ENCODE measurements around the gene PRIMPOL. TPM values are rescaled to one million over a fixed set of nuclear protein-coding genes. Genes with fewer than 3 reads are reported as not detected.

The PRIMPOL gene
- total RNA-seq (2022; extraction: Qiagen RNA extraction), result 5.3 to 7.6 TPM (median 7.0 TPM) in 5 replicates

GRCh38 chr4:184649026-184649970, at the start of gene PRIMPOL, which contains the start of gene CASP3:
Gene PRIMPOL (plus strand): TSS chr4:184649738. CDS start chr4:184657141, 7,403 bp downstream.
Gene CASP3 (minus strand): TSS chr4:184649447. CDS start chr4:184638453, 10,994 bp downstream.

GRCh38 chr4:184733654-184734524, 84.4 kb downstream of the PRIMPOL start, which contains the start of gene CENPU:
Gene CENPU (minus strand): TSS chr4:184734096. CDS start chr4:184734062, 34 bp downstream.

Other genes with a start within 250 kb of the PRIMPOL start
- 6.9 to 10.6 TPM (median 9.2 TPM) in 5 replicates for gene IRF2, start 175.2 kb upstream of the PRIMPOL start, total RNA-seq (2022; extraction: Qiagen RNA extraction)
- gene CASP3, start 291 bp upstream of the PRIMPOL start, total RNA-seq (2022; extraction: Qiagen RNA extraction), result 20.6 to 28.3 TPM (median 21.7 TPM) in 5 replicates
- gene CENPU, start 84.4 kb downstream of the PRIMPOL start, total RNA-seq (2022; extraction: Qiagen RNA extraction), result 21.0 to 25.0 TPM (median 23.4 TPM) in 5 replicates
- 36.4 to 49.5 TPM (median 40.3 TPM) in 5 replicates for gene ACSL1, start 176.2 kb downstream of the PRIMPOL start, total RNA-seq (2022; extraction: Qiagen RNA extraction)

Data from A549 treated with Hydrocortisone at 1 μM for 4 hours (cell line).